ENCODE data around the gene TSNAXIP1.

DNA sequence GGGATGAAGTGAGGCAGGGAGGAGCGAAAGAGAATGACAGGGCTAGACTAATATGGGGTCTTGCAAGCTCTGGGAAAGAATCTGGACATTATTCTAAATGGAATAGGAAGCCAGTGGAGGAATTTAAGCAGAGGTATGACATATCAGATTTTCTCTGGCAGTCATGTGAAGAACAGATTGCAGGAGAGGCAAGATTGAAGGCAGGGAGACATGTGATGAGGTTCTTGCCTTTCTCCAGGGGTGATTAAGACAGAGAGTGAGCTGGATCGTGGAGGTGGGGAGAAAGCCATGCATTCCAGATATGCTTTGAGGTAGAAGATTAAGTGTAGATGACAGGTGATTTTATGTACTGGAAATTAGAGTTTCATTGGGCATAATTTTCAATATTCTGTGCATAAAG, 31.1 kb downstream of the TSNAXIP1 start:
- TF ChIP-seq, protein P1, sequence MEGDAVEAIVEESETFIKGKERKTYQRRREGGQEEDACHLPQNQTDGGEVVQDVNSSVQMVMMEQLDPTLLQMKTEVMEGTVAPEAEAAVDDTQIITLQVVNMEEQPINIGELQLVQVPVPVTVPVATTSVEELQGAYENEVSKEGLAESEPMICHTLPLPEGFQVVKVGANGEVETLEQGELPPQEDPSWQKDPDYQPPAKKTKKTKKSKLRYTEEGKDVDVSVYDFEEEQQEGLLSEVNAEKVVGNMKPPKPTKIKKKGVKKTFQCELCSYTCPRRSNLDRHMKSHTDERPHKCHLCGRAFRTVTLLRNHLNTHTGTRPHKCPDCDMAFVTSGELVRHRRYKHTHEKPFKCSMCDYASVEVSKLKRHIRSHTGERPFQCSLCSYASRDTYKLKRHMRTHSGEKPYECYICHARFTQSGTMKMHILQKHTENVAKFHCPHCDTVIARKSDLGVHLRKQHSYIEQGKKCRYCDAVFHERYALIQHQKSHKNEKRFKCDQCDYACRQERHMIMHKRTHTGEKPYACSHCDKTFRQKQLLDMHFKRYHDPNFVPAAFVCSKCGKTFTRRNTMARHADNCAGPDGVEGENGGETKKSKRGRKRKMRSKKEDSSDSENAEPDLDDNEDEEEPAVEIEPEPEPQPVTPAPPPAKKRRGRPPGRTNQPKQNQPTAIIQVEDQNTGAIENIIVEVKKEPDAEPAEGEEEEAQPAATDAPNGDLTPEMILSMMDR (IDR thresholded peaks at IDR 0.05), result no peak
- no peak for TF ChIP-seq POLR2A (IDR thresholded peaks at IDR 0.05)
